Thoracic aorta (tissue), 2 donors: ENCODE results near the gene MAEA. TPM values are rescaled to one million over a fixed set of nuclear protein-coding genes. Genes with fewer than 3 reads are reported as not detected.

Source experiments
- ATAC-seq: fragments of 150-250 bp; one replicate; pipeline ENCODE4 v1.8.0; 2017; ENCODE audit warnings: low read depth; ENCODE audit not compliant: insufficient number of reproducible peaks, low FRiP score
- DNase-seq: peaks from one replicate; pipeline ENCODE4 v3.0.0-alpha.2; 2020; ENCODE audit warnings: low spot score
- H3K27ac ChIP-seq, 2 donors: fragments of 200-600 bp; sonication (generic); 1 replicate in 1 of 2; 2 replicates in 1 of 2; pipeline ENCODE4 v1.5.1; 2016; ENCODE audit warnings: mild to moderate bottlenecking in 2 of 2, moderate library complexity in 2 of 2
- H3K27me3 ChIP-seq: fragments of 200-600 bp; sonication (generic); replicated peaks from 2 replicates; pipeline ENCODE4 v1.6.0; 2016; ENCODE audit warnings: mild to moderate bottlenecking; ENCODE audit not compliant: insufficient read depth
- H3K36me3 ChIP-seq: fragments of 200-600 bp; sonication (generic); one replicate; pipeline ENCODE4 v1.5.1; 2016
- H3K4me1 ChIP-seq, 2 donors: fragments of 200-600 bp; sonication (generic); 1 replicate in 1 of 2; 2 replicates in 1 of 2; pipeline versions ENCODE4 v1.5.1 to v1.6.0; 2016; ENCODE audit warnings: low read depth in 2 of 2, mild to moderate bottlenecking in 1 of 2; ENCODE audit not compliant: control insufficient read depth in 1 of 2
- H3K4me3 ChIP-seq: fragments of 200-600 bp; sonication (generic); 2 replicates; pipeline ENCODE4 v1.5.1; 2016; ENCODE audit warnings: mild to moderate bottlenecking
- H3K9me3 ChIP-seq: fragments of 200-600 bp; sonication (generic); 2 replicates; pipeline ENCODE4 v1.5.1; 2016
- CTCF ChIP-seq: fragments of 200-600 bp; sonication (generic); IDR thresholded peaks from one replicate; pipeline ENCODE4 v1.5.1; 2019; ENCODE audit warnings: antibody characterized with exemption
- total RNA-seq, 2 donors: library from RNA; depleted of rRNA; stranded (reverse); fragments of >200 nt; gene quantifications; one replicate each; pipeline versions ENCODE4 v1.1.0 to v1.2.3, GENCODE V29; 2016

MAEA gene
- total RNA-seq, 2 donors from 2014 or later: 53.7 to 83.8 TPM

GRCh38 chr4:1285151-1285789 lies 4.4 kb upstream of the MAEA start:
- TF ChIP-seq CTCF: no peak
- no peaks in the 10 kb centered on the region for H3K36me3 ChIP-seq

GRCh38 chr4:1285790-1286553 lies 3.7 kb upstream of the MAEA start:
- Histone ChIP-seq H3K4me1 (peaks cover 8 to 9% of the 10 kb centered on the region in 2 donors), H3K27me3 (no peaks in the 10 kb centered on the region), H3K27ac (no peak overlapping the region), H3K36me3 (no peaks in the 10 kb centered on the region), H3K9me3 (no peaks in the 10 kb centered on the region), H3K4me3 (no peak overlapping the region)
- no peak for TF ChIP-seq CTCF
- DNase-seq (no peak), ATAC-seq (no peak)

More at GRCh38 chr4:1285151-1285789, 4.4 kb upstream of the MAEA start:
- no peaks in the 10 kb centered on the region for H3K9me3 ChIP-seq
- ATAC-seq: no peak
- H3K4me1 ChIP-seq: peaks cover 3 to 4% of the 10 kb centered on the region in 2 donors
- H3K27me3 ChIP-seq: no peaks in the 10 kb centered on the region
- no peak overlapping the region for H3K4me3 ChIP-seq
- no peak overlapping the region for H3K27ac ChIP-seq
- no peak for DNase-seq

GRCh38 chr4:1288786-1289185 lies 905 bp upstream of the MAEA start:
- Histone ChIP-seq H3K4me3 (peak overlapping the region; percentile 84), H3K36me3 (no peaks in the 10 kb centered on the region), H3K9me3 (no peaks in the 10 kb centered on the region), H3K27me3 (no peaks in the 10 kb centered on the region), H3K27ac (peak overlapping the region; percentile 22 to 27), H3K4me1 (peaks cover 17 to 30% of the 10 kb centered on the region in 2 donors)
- no peak for ATAC-seq
- no peak for DNase-seq
- TF ChIP-seq CTCF: no peak

GRCh38 chr4:1290165-1290977 lies 680 bp downstream of the MAEA start:
- peaks cover 33 to 44% of the 10 kb centered on the region in 2 donors for H3K4me1 ChIP-seq
- H3K27ac ChIP-seq: peak overlapping the region; percentile 55 to 71
- H3K36me3 ChIP-seq: no peaks in the 10 kb centered on the region
- ATAC-seq (no peak), DNase-seq (no peak)
- H3K4me3 ChIP-seq: peak overlapping the region; percentile 84
- TF ChIP-seq CTCF: no peak
- no peaks in the 10 kb centered on the region for H3K9me3 ChIP-seq
- H3K27me3 ChIP-seq: no peaks in the 10 kb centered on the region

- no peaks in the 10 kb centered on the region for H3K36me3 ChIP-seq
- H3K27me3 ChIP-seq: no peaks in the 10 kb centered on the region
- peak overlapping the region; percentile 55 to 71 for H3K27ac ChIP-seq
- DNase-seq: no peak
- ATAC-seq: no peak
- H3K9me3 ChIP-seq: no peaks in the 10 kb centered on the region
- peak overlapping the region; percentile 84 for H3K4me3 ChIP-seq
- peaks cover 33 to 45% of the 10 kb centered on the region in 2 donors for H3K4me1 ChIP-seq
- no peak for TF ChIP-seq CTCF
These were observed 1.4 kb downstream of the MAEA start for GRCh38 chr4:1291091-1291490.
